Mammary microvascular endothelial cell (primary cell): ENCODE measurements around the gene BCAR3. TPM values are rescaled to one million over a fixed set of nuclear protein-coding genes. Genes with fewer than 3 reads are reported as not detected.

Source experiments
- total RNA-seq: library from RNA; depleted of rRNA; stranded (reverse); fragments of >200 nt; gene quantifications from 2 replicates; pipeline ENCODE4 v1.2.3, GENCODE V29; 2015

BCAR3 gene
- 50.6 and 51.5 TPM in 2 replicates for total RNA-seq

GRCh38 chr1:93681101-93681988, at the start of gene BCAR3:
Gene BCAR3, minus strand, starts transcription at chr1:93681837. Its CDS starts 6,907 bp downstream, at chr1:93674930.

Other genes with a start within 250 kb of the BCAR3 start
- 21.3 and 25.3 TPM in 2 replicates for gene FNBP1L, start 233.7 kb downstream of the BCAR3 start, total RNA-seq
- gene DNTTIP2, start 197.4 kb upstream of the BCAR3 start, total RNA-seq = 26.4 and 30.2 TPM in 2 replicates
- gene GCLM, start 227.6 kb upstream of the BCAR3 start, total RNA-seq = 25.6 and 26.3 TPM in 2 replicates